ENCODE results near the gene HPS3.
A peak's percentile ranks its signal among the peaks of the same experiment; 100 is the strongest.
"Not testable (repeated sequence)": the region's sequence is repeated elsewhere in the genome, so short reads cannot be mapped to it uniquely, and the experiment has no call there.

The HPS3 gene

GRCh38 chr3:149196805-149197592 lies 67.6 kb downstream of the HPS3 start:
- not testable (repeated sequence) for DNase-seq

DNA sequence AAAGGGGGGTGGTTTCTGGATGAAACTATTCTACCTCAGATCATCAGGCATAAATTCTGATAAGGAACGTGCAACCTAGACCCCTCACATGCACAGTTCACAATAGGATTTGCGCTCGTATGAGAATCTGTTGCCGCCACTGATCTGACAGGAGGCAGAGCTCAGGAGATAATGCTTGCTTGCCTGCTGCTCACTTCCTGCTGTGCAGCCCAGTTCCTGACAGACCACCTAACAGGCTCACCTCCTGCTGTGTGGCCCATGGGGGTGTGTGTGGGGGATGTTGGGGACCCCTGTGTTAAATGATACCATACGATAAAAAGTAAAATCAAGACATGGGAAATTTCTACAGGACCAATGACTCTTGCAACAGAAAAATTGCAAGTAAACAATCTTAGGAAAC lies 68.2 kb downstream of the HPS3 start:
- DNase-seq = no peak

- no peak for DNase-seq
Observed at GRCh38 chr3:149198611-149199010, 69.2 kb downstream of the HPS3 start.

DNA sequence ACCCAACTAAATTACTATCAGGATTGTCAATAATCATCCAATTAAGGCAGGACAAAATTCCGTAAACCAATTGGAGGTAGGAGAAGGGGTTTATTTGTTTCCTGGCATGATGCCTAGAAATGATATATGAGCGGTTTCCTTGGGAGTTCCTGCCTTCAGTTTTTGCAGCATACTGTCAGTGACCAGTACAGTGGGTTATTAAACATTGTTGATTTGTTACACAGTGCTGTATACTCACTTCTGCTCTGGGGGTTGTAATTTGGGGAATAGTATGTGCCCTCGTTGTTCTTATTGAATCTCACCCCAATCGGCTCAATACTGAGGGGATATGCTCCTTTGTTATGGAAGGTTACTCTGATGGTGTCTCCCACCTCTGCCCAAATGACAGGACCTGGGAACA lies 70.0 kb downstream of the HPS3 start:
- no peak for DNase-seq

- DNase-seq = peak; percentile 55
Observed at GRCh38 chr3:149203758-149204157, 74.3 kb downstream of the HPS3 start.

DNA sequence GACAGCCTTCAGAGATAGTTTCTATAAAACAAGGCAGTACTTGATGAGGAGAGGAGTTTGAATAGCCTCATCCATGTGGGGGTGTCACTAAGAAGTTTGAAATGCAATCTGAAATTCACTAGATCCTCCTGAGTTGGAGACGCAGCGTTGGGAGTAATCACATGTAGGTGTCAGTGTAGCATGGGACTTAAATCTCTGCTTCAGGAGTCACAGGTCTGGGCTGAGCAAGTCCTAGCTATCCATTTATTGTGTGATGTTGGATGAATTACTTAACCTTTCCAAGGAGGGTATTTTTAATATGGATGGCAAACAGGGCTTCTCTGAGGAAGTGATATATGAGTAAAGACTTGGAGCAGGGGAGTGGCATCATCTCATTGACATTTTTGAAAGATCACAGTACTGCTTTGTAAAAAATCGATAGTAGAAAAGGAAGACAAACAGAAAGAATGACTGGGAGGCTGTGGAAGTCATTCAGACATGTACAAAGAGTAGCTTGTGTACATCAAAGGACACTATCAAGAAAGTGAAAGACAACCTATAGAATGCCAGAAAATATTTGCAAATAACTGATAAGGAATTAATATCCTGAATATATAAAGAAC lies 75.1 kb downstream of the HPS3 start:
- no peak for DNase-seq

GRCh38 chr3:149207475-149207874 lies 78.0 kb downstream of the HPS3 start:
- DNase-seq = no peak

GRCh38 chr3:149209431-149209830 lies 80.0 kb downstream of the HPS3 start:
- DNase-seq = no peak

GRCh38 chr3:149212386-149212785 lies 82.9 kb downstream of the HPS3 start:
- DNase-seq = no peak

DNA sequence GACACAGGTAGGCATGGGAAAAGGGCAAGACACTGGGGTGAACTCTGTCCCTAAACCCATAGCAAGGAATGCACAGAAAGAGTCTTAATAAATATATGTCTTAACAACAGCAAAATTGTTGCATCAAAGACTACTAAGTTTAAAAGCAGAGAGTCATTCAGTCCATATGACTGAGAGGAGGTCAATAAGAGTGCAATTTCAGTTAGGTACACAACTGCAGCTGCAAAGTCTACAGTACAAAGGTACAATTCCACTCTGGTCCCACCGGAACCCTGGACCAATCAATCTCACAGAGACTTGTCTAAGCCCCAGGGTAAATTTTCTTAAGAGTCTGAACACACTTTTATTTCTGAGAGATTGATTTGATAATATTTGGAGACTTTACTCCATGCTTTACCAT lies 85.3 kb downstream of the HPS3 start:
- DNase-seq = no peak

- DNase-seq = no peak
Observed at GRCh38 chr3:149215515-149215914, 86.1 kb downstream of the HPS3 start.

DNA sequence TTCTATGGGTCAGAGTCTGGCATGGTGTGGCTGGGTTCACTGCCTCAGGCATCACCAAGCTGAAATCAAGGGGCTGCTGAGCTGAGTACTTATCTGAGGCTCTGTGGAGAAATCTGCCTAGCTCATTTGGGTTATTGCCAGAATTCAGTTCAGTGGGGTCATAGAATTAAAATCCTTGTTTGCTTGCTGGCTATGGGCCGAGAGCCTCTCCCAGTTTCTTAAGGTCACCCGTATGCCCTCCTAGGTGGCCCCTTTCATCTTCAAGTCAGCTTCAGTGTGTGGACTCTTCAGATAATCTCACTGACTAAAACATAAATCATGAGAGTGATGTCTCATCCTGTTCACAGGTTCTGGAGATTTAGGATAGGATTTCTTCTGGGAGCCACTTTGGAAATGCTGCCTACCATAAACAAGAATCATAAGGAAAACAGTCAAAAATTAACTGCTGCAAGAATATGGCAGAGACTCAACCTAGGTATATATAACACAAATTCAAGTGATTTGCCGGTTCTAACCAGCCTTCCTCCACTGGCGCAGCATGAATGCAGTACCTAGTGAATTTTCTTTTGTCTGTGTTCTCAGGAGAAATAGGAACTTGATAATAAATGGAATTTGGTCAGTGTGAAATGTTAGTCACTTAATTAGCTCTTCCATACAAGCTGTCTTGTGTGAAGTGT lies 86.9 kb downstream of the HPS3 start:
- no peak for DNase-seq

DNA sequence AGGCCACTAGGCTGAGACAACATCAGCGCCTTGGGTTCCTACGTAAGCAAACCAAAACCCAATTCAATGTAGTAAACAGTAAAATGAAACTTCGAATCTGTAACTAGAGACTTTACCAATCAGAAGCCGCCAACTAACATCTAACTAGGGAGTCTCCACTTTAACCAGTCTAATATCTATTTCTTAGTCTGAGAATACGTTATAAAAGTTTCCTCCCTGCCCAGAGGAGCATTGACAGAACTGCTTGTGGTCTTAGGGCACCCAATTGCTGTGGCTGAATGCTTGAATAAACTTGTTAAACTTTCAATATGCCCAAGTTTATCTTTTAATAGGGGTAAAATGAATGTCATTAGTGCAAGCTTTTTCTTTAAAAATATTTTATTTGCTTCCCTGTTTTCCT lies 87.9 kb downstream of the HPS3 start:
- DNase-seq = no peak

GRCh38 chr3:149219380-149220121 lies 90.1 kb downstream of the HPS3 start:
- DNase-seq = not testable (repeated sequence)

DNA sequence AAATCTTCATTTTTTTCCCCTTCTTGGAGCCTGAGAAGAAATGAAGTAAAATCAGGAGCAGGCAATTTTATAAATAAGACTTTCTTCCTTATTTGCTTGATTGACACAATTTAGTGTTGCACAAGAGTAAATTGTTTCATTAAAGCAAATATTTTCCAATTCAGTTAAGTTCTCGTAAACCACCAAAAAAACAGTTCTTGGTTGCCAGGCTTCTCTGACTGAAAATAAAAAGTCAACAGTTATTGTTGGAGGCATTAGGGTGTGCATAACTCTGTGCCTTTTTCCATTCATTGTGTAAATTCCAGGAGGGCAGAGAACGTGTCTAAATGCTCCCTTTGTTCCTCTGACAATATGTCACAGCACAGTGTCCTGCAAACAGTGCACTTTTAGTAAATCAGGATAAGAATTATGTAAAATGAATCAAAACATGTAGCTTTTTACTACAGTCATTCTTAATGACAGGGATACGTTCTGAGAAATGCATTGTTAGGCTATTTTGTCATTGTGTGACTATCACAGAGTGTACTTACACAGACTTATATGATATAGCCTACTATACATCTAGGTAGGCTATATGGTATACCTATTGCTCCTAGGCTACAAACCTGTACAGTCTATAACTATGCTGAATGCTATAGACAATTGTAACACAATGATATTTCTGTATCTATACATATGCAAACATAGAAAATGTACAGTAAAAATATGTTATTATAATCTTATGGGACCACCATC lies 92.5 kb downstream of the HPS3 start, which contains the start of gene CP:
TSS of gene CP (minus strand) at position 47 of the 735 bp plus-strand sequence. CDS start at position 10, 37 bp downstream.
- DNase-seq = no peak

Measured in KG1 (cell line).